IPS DF 6.9 (cell line): ENCODE measurements around the gene WDR86.

Experiments
- DNase-seq: peaks from one replicate; pipeline ENCODE4 v3.0.0-alpha.2; 2013; ENCODE audit warnings: low read depth, low spot score
- H3K27ac ChIP-seq: one replicate; pipeline ENCODE4 v1.5.1; 2013; ENCODE audit warnings: low read length, control low read depth
- H3K27me3 ChIP-seq: 2 replicates; pipeline ENCODE4 v1.6.1; 2013; ENCODE audit warnings: mild to moderate bottlenecking, low read length; ENCODE audit not compliant: control insufficient read depth, insufficient read depth
- H3K36me3 ChIP-seq: 2 replicates; pipeline ENCODE4 v1.6.1; 2013; ENCODE audit warnings: low read length; ENCODE audit not compliant: control insufficient read depth, insufficient read depth
- H3K4me1 ChIP-seq: 2 replicates; pipeline ENCODE4 v1.6.1; 2013; ENCODE audit warnings: low read length; ENCODE audit not compliant: control insufficient read depth, insufficient read depth
- H3K4me3 ChIP-seq: 2 replicates; pipeline ENCODE4 v1.5.1; 2013; ENCODE audit warnings: mild to moderate bottlenecking, low read length
- H3K9me3 ChIP-seq: 2 replicates; pipeline ENCODE4 v1.6.1; 2013; ENCODE audit warnings: low read length, inconsistent platforms; ENCODE audit not compliant: control insufficient read depth, insufficient read depth
- WGBS: extraction: QIAGEN DNeasy Blood & Tissue Kit; methylation state at CpG from one replicate; pipeline ENCODE4 v1.1.7; 2013; ENCODE audit warnings: mixed read lengths, missing lambda C conversion rate; ENCODE audit not compliant: insufficient read length, insufficient coverage; 5-methylcytosine and 5-hydroxymethylcytosine counted together

WDR86 gene

DNA sequence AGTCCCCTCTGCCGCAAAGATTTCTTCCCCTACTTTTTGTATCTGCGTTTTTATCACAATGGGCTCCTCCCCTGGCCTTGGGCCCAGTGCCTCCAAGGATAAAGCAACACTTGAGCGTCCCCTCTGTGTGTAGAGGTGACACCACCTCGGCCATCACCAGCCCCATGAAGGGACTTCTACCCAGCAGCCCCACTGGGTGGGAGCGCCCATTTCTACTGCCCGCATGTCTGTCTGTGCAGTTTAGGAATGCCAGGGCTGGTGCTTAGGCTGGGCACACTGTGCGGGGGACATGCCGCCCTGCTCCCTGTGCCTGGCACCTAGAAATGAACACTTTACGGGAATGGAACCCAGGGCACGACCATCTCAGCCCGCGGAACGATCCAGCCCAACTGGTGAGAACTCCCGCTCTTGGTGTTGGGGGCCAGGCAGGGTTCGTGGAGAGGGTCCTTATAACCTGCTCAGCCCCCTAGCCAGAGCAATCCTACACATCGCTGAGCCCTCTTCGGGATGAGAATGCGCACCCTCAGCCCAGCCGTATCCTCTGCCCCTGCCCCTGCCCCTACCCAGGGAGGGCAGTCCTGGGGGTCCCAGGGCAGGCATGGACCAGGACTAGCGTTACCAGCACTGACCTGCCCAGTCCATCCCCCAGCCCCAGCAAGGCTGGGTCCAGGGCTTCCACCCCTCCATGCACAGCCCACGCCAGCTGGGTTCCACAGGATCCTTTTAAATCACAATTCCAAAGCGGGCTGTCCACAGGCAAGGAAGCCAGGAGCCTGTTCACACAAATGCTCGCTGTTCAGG lies 17.3 kb upstream of the WDR86 start:
- DNase-seq, result no peak
- Histone ChIP-seq H3K27me3 (no peaks in the 10 kb centered on the region), H3K36me3 (no peaks in the 10 kb centered on the region; the same call in 1 of the 2 replicates), H3K4me3 (no peak overlapping the region), H3K27ac (no peak overlapping the region), H3K4me1 (peaks cover 13% of the 10 kb centered on the region), H3K9me3 (no peaks in the 10 kb centered on the region)
- no CpG with 5 or more reads among the region's 23 CpGs for WGBS

DNA sequence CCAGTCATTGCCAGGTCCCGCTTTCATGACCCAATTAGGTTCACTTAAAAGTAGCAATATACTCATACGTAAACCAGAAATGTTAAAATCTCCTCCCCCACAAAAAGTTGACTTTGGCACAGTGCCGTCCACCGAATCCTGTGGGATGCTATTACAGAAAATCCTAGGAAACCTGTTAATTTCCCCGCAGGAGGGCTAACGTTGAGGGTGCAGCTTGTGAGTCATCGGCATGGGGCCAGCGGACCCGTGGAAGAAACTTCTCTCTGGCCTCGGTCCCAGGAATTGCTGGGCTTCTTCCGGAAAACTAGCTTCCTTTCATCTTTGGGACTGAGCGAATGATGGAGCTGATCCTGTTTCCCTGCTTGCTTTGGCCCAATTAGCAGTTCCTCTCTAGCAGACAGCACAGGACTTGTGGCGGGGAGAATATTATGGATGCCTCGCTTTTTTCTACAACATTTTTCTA lies 16.6 kb upstream of the WDR86 start:
- no peak for DNase-seq
- no peaks in the 10 kb centered on the region for H3K27me3 ChIP-seq
- H3K4me1 ChIP-seq, result peaks cover 13% of the 10 kb centered on the region
- no peaks in the 10 kb centered on the region for H3K36me3 ChIP-seq
- H3K9me3 ChIP-seq, result no peaks in the 10 kb centered on the region
- H3K27ac ChIP-seq, result no peak overlapping the region
- H3K4me3 ChIP-seq, result no peak overlapping the region
- no CpG with 5 or more reads among the region's 14 CpGs for WGBS

DNA sequence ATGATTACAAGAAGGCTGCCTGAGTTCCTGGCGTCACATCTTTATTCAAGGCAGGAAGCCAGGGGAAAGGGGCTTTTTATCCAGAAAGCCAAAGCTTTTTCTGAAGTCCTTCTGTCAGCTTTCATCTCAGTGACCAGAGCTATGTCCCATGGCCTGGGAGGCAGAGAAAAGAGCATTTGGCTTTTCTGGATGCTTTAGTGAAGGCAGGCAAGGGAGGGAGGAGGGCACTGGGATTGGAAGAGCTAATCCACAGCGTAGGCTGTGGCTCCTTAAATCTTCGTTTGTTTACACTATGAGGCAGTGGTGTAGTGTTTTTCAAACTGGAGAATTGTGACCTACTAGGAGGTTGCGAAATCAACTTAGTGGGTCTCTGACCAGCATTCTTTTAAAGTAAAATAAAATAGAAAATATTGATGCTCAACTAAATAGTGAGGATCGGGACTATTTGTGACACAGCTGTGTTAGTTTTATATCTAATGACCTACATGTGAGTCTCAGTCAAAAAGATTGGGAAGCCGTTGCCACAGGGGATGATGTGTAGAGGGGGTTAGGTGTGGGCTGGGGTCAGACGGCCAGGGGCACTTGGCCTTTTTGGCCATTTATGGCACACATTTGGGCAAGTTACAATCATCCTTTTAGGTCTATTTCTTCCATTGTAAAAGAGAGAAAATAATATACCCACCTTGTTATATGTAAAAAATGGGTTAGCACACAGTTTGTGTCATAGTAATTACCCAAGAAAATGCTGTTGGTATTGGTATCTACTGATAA lies 16.0 kb upstream of the WDR86 start:
- Histone ChIP-seq H3K4me3 (no peak overlapping the region), H3K4me1 (peaks cover 13% of the 10 kb centered on the region), H3K36me3 (no peaks in the 10 kb centered on the region), H3K27ac (no peak overlapping the region), H3K27me3 (no peaks in the 10 kb centered on the region), H3K9me3 (no peaks in the 10 kb centered on the region)
- DNase-seq, result no peak
- no CpG with 5 or more reads among the region's 7 CpGs for WGBS

DNA sequence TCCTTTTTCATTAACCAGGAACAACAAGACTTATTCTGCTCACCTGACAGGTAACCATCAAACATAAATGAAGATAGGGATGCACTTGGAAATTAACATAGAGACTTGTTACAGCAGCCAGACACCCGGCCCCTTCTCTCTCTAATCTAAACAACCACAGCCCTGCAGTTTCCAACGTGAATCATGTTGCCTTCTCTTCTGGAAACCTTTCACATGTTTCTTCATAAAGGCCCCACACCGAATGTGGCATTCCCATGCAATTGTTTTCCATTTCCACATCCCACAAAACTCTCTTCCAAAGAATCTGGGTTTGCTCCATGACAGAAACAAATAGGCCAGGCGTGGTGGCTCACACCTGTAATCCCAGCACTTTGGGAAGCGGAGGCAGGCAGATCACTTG lies 15.0 kb upstream of the WDR86 start:
- no peak for DNase-seq
- H3K4me3 ChIP-seq, result no peak overlapping the region
- H3K27ac ChIP-seq, result no peak overlapping the region
- H3K27me3 ChIP-seq, result no peaks in the 10 kb centered on the region
- no peaks in the 10 kb centered on the region for H3K36me3 ChIP-seq
- no peaks in the 10 kb centered on the region for H3K9me3 ChIP-seq
- peaks cover 10% of the 10 kb centered on the region; the same call in 1 of the 2 replicates for H3K4me1 ChIP-seq
- WGBS, result no CpG with 5 or more reads among the region's 5 CpGs

DNA sequence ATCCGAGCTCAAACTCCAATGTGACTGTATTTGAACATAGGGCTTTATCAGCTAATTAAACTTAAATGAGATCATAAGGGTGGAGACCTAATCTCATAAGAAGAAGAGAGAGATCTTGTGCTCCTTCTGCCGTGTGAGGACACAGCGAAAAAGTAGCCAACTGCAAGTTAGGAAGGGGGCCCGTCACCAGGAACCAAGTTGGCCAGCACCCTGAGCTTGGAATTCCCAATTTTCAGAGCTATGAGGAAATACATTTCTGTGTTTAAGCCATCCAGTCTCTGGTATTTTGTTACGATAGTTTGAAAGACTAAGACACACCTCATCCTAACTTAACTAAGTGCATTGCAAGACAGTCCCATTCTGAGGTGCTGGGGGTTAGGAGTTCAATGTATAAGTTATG lies 14.1 kb upstream of the WDR86 start:
- DNase-seq, result no peak
- no peaks in the 10 kb centered on the region for H3K36me3 ChIP-seq
- H3K27ac ChIP-seq, result no peak overlapping the region
- H3K9me3 ChIP-seq, result no peaks in the 10 kb centered on the region
- no peak overlapping the region for H3K4me3 ChIP-seq
- no CpG with 5 or more reads among the region's 5 CpGs for WGBS
- peaks cover 4% of the 10 kb centered on the region; the same call in 1 of the 2 replicates for H3K4me1 ChIP-seq
- no peaks in the 10 kb centered on the region for H3K27me3 ChIP-seq

DNA sequence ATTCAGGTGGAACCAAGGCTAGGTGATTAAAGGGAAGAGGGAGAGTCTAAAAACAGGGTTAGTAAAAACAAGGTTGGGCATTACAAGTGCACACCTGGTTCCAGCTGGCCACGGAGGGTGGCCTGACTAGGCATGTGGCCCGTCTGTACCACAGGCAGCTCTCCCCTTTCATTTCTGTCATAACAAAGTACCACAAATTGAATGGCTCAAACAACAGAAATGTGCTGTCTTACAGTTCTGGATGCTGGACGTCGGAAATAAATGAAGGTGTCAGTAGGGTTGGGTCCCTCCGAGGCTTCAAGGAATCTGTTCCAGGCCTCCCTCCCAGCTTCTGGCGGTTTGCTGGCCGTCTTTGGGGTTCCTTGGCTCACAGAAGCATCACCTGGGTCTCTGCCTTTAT lies 13.4 kb upstream of the WDR86 start:
- H3K4me1 ChIP-seq, result peaks cover under 1% of the 10 kb centered on the region; the same call in 1 of the 2 replicates
- no peaks in the 10 kb centered on the region for H3K9me3 ChIP-seq
- H3K36me3 ChIP-seq, result no peaks in the 10 kb centered on the region
- no peak overlapping the region for H3K27ac ChIP-seq
- no peak for DNase-seq
- no peaks in the 10 kb centered on the region for H3K27me3 ChIP-seq
- no peak overlapping the region for H3K4me3 ChIP-seq
- whole genome bisulfite sequencing, result no CpG with 5 or more reads among the region's 7 CpGs

DNA sequence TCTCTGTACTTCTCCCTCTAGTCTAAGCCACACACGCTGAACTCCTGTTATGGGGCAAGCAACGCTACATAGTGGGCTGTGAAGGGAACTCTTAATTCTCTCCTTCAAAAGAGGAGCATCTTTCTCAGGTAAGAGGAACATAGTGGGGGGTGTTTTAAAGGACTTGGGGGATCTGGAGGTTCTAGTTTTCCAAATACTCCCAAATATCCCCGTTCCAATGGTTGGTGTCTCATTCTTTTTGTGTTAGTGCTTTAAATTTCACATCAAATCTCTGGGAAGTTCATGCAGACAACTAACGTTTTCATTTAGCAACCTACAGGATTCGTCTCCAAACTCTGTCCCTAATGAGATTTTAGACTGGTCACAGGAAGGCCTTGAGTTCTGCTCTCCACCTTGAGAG lies 12.4 kb upstream of the WDR86 start:
- Histone ChIP-seq H3K4me3 (no peak overlapping the region), H3K27me3 (no peaks in the 10 kb centered on the region), H3K36me3 (no peaks in the 10 kb centered on the region), H3K9me3 (no peaks in the 10 kb centered on the region), H3K27ac (no peak overlapping the region), H3K4me1 (no peaks in the 10 kb centered on the region)
- WGBS, result no CpG with 5 or more reads among the region's 5 CpGs
- DNase-seq, result no peak

DNA sequence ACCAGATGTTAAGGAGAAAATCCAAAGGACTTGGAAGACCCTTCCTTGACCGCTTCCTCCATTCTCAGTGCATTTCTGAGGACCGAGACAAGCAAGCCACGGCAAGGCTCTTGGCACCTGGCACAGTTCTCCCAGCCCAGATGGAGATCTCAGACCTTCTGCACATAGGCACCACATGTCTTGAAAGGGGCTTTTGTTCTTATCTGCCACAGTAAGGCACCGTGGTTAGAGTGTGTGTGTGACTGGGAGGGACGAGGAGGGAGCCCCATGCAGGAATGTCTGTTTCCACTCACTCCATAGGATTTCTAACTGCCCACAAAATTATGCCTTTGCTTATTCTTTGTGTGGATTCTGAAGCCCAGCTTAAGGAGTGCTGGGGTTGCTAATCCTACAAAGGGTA lies 10.3 kb upstream of the WDR86 start:
- H3K9me3 ChIP-seq, result no peaks in the 10 kb centered on the region
- H3K27ac ChIP-seq, result no peak overlapping the region
- no CpG with 5 or more reads among the region's 5 CpGs for WGBS
- H3K36me3 ChIP-seq, result no peaks in the 10 kb centered on the region
- DNase-seq, result no peak
- H3K4me3 ChIP-seq, result no peak overlapping the region
- H3K4me1 ChIP-seq, result no peaks in the 10 kb centered on the region
- H3K27me3 ChIP-seq, result peaks cover 2% of the 10 kb centered on the region; the same call in 1 of the 2 replicates

DNA sequence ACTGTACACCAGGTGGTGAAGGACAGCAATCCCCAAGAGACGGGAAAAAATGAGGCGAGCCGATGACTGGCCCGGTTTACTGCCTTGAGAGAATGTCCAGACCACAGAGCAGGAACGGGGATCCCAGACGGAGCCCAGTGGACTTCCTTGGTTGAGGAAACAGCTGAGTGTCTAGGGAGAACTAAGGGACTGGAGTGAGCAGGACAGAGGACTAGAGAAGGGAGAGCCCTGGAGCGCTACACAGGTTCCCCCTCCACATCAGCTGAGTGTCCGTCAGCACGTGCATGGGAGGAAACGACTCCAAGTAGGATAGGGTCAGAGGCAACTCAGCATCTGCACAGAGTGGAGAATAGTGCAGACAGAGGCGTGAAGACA lies 7.1 kb upstream of the WDR86 start:
- Histone ChIP-seq H3K4me3 (no peak overlapping the region), H3K27ac (no peak overlapping the region), H3K9me3 (no peaks in the 10 kb centered on the region), H3K27me3 (peaks cover 2% of the 10 kb centered on the region; the same call in 1 of the 2 replicates), H3K4me1 (no peaks in the 10 kb centered on the region), H3K36me3 (no peaks in the 10 kb centered on the region)
- WGBS, result no CpG with 5 or more reads among the region's 11 CpGs
- no peak for DNase-seq

DNA sequence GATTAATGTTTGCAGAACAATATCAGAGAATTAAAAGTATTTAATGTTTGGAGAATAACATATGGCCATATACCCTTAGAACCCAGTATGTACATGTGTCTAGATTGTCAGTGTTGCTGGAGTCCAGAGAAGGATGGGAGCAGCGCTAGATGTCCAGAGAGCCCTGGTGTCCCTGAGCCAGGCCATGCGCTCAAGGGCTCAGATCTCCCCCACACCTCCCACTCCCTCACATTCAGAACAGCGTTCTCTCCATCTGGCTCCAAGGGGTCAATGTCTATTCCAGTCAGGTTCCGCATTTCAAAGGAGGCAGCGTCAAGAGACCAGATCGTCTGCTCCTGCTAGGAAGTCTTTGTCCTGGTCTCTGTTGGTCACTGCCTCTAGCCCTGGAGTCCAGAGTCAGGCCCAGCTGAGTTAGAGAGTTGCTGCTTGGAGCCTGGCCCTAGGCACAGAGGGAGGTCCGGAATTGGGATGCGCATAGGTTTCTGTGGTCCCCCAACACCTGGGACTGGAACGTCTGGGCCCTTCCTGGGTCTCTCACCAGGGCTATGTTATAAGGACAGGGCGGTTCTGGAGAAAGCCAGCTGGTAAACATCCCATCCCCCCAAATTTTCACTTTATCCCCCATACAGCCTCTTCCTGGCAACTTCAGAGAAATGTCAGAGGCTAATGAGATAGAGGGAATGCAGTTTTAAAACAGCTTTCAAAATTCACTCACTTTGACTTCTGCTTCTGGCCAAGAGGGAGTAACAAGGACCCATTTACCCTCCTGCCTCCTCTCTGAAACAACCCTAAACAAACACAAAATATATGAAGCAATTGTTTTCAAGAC lies 6.5 kb upstream of the WDR86 start:
- peaks cover 3% of the 10 kb centered on the region for H3K4me1 ChIP-seq
- no peaks in the 10 kb centered on the region for H3K36me3 ChIP-seq
- no CpG with 5 or more reads among the region's 10 CpGs for WGBS
- H3K9me3 ChIP-seq, result no peaks in the 10 kb centered on the region
- no peak overlapping the region for H3K4me3 ChIP-seq
- DNase-seq, result no peak
- H3K27me3 ChIP-seq, result peaks cover 2% of the 10 kb centered on the region; the same call in 1 of the 2 replicates
- no peak overlapping the region for H3K27ac ChIP-seq
